ENCODE data around the gene KHDC1.

GRCh38 chr6:73299151-73299971 is 36.4 kb upstream of the KHDC1 start:
- TF ChIP-seq TAF1 (IDR thresholded peaks at IDR 0.05; ENCODE audit: low read depth) (no peak), RAD21 (IDR thresholded peaks at IDR 0.05; ENCODE audit: low read depth) (no peak), NFIC (IDR thresholded peaks at IDR 0.05) (no peak), MAX (IDR thresholded peaks at IDR 0.05) (no peak), CREB1 (IDR thresholded peaks at IDR 0.05; ENCODE audit: low read depth) (no peak), CEBPB (IDR thresholded peaks at IDR 0.05) (no peak), USF1 (IDR thresholded peaks at IDR 0.05) (no peak), EP300 (IDR thresholded peaks at IDR 0.05; ENCODE audit: borderline replicate concordance) (no peak), TEAD4 (IDR thresholded peaks at IDR 0.05) (no peak)
